GM19452 (cell line): ENCODE data around the gene SPAG8.

Experiments used
- ATAC-seq: cut with Tn5 transposase; IDR thresholded peaks from one replicate; pipeline ENCODE4 v1.9.1; 2021; ENCODE audit not compliant: unreplicated experiment

The SPAG8 gene

DNA sequence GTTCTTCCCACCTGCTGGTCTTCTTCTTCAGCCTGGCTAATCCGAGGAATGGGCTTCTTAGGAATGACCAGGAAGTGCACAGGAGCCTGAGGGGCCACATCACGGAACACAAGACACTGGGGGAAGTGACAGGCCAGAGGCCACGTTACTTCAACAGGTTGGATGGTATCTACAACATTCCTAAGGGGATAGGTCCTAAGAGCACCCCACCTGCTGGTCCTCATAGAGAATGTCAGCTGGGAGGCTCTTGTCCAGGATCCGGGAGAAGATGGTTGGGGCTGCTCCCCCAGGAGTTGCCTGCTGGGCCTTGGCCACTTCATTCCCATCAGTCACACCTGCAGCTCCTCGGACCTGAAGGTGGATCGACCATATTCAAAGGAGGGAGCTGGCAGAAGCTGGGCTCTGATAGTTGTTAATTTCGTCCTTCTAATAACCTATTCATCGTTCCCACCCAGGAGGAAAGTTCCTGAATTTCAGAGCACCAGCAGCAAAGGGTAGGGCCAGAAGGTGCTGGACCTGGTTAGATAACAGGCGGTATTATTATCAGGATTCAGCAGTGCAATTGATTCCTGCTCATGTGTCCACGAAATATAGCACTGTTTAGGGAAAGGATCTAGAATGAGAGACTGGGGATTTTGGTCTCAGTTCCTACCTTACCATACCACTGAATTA, 1.5 kb upstream of the SPAG8 start:
- no peak for ATAC-seq

DNA sequence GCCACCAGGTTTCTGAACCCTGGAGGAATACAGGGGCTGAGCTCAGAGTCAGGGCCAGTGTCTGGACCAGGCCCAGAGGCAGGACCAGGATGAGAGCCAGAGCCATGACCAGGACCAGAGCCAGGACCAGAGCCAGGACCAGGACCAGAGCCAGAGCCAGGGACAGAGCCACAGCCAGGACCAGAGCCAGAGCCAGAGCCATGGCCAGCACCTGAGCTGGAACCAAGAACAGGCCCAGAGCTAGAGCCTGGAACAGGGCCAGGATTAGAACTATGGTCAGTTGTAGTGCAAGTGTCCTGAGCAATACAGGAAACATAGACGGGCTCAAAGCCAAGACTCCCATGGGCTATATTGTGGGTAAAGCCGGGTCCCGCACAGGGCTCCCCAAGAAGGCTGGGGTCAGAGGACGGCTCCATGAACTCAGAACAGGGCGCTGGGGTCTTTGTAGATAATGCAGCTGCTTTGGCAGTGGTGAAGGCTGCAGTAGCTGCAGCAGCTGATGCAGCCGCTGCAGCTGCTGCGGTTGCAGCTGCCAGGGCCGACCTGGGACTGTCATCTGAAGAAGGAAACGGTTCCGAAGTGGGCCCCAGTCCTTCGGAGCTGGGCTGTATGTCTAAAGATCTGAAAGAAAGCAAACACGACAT, 559 bp downstream of the SPAG8 start:
- no peak for ATAC-seq

DNA sequence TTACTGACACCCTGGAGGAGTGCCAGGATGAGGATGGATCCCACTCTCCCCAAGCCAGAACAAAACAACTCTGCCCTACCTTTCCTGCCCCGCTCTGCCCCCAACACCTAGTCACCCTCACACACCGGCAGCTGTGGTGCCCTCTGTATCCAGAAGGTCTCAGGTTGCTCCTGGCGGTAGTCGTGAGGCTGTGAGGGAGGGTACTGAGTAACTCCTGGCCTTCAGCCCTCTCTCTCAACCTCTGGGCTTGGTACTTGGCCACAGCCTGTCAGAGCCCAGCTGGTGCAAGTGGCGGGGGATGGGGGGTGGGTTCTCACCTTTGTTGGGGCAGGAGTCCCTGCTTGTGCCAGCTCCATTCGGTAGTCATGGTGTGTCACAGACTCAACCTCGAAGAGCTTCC, 1.9 kb downstream of the SPAG8 start:
- ATAC-seq = no peak

DNA sequence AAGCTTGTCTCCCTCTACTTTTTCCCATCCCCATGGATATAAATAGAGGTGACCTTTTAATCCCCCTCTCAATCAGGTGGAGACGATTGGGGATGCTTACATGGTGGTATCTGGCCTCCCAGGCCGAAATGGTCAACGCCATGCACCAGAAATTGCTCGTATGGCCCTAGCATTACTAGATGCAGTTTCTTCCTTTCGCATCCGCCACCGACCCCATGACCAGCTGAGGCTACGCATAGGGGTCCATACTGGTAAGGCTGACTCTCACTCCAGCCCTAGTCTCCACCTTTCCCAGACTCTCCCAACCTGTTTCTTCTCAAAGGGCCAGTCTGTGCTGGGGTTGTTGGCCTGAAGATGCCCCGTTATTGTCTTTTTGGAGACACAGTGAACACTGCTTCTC, 3.6 kb downstream of the SPAG8 start:
- ATAC-seq = no peak

DNA sequence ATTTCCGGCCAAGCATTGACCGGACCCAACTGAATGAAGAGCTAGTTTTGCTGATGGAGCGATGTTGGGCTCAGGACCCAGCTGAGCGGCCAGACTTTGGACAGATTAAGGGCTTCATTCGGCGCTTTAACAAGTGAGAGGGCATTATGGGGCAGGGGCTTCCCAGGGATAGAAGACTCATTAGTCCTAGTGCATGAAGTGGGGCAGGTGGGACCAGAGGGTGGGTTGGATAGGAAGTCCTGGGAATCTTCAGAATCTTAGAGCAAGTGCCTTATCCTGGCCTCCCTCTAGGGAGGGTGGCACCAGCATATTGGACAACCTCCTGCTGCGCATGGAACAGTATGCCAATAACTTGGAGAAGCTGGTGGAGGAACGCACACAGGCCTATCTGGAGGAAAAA, 6.0 kb downstream of the SPAG8 start:
- ATAC-seq = no peak

DNA sequence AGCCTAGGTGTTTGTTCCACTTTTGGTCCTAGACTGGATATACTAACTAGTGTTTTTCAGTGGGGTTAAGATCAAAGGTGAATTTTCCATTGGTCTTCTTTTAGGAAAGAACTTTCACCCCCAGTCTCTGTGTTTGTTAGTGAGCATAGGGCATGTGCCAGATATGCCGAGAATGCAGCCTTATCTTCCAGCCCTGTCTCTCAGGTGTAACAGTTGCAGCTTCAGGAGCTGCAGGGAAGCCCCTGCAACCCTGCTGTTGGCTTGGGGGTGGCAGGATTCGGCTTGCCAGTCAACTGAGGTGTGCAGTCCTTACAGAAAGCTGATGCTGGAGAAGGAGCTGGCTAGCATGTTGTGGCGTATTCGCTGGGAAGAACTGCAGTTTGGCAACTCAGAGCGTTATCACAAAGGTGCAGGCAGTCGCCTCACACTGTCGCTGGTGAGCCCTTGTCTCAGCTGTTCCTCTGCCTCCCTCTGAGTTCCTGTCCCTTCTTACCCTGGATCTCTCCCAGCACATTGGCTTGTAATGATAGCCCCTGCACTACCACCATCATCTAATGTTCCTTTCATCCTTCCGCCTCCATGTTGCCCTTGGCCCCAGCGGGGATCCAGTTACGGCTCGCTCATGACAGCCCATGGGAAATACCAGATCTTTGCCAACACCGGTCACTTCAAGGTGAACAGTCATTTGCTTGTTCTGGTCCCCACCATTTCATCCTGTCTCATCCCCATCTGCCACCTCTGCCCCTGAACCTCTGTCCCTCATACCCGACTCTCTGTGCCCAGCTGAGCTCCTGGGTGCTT, 10.5 kb downstream of the SPAG8 start:
- no peak for ATAC-seq

- ATAC-seq = no peak
These were observed 11.5 kb downstream of the SPAG8 start for GRCh38 chr9:35800530-35800929.

GRCh38 chr9:35798658-35799374, 13.2 kb downstream of the SPAG8 start:
- no peak for ATAC-seq

DNA sequence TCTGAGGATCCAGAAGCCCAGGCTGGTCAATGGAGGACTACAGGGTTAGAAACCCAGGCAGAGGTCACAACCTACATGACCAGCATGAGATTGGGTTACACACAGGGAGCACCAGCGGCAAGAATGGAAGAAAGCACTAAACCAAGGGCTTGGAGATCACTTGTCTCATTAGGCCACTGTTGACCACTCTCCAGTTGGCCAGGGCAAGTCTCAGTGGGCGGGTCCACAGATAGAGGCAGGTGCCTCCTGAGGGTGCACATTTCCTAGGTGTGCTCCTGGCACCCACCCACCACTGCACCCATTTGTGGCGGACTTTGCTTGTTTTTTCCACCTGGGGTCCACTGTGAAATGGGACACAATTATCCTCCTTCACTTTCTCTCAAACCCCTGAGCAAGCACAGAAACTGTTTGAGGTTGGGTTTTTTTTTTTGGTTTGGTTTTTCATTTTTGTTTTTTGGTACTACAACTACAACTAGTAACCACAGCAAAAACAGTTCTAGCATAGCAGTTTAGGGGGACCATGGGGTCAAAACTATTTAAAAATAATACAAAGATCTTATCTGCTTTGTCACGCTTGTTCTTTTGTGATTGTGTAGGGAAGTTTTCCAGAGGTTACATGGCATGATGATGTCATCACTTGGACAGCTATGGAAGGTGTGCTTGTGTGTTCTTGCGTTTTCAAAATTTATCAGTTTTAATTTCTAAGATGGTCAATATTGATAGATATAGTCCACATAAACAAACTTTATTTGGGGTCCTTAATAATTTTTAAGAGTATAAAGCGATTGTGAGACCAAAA, 14.6 kb downstream of the SPAG8 start:
- no peak for ATAC-seq

- no peak for ATAC-seq
These were observed 16.4 kb downstream of the SPAG8 start for GRCh38 chr9:35795695-35796094.

DNA sequence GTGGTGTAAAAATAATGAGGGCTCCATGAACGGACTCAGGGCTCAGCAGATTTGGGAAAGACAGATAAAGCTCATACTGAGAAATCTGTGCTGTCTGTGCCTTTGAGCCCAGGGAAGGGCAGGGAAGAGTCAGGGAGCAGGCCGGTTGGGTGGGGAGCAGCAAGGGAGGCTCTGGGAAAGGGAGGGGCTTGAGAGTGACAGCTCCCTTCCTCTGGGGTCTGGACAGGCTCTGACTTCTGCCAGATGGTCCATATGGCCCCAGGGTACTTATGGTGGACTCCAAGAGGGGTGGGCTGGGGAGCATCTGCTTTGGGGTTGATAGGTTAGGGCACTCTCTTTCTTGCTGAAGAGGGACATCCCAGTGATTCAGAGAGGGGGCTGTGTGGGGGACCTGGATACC, 18.6 kb downstream of the SPAG8 start:
- ATAC-seq = no peak

GRCh38 chr9:35792826-35793225, 19.2 kb downstream of the SPAG8 start:
- ATAC-seq = no peak

DNA sequence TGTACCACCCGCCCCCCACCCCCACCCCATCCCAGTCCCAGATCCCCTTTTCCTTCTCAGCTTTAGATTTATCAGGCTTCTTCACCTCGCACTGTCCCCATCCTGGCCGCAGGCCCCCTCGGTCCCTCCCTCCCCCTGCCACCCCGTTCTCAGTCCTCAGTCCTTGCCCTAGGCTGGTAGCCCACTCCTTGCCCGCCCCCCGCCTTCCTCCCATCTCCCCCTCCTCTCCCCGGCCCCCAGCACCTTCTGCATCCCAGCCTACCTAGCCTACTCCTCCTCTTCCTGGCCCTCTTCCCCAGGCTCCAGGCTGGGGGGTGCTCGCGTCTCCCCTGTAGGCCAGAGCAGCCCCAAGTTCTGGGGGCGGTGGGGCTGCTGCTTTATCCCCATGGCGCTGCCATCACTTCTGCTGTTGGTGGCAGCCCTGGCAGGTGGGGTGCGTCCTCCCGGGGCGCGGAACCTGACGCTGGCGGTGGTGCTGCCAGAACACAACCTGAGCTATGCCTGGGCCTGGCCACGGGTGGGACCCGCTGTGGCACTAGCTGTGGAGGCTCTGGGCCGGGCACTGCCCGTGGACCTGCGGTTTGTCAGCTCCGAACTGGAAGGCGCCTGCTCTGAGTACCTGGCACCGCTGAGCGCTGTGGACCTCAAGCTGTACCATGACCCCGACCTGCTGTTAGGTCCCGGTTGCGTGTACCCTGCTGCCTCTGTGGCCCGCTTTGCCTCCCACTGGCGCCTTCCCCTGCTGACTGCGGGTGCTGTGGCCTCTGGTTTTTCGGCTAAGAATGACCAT, 19.8 kb downstream of the SPAG8 start:
- ATAC-seq = no peak

GRCh38 chr9:35791297-35791921, 20.7 kb downstream of the SPAG8 start, which contains the start of gene NPR2:
Gene NPR2 (plus strand): TSS chr9:35791591. CDS start chr9:35792409, 818 bp downstream.
- no peak for ATAC-seq

GRCh38 chr9:35790385-35791296, 21.4 kb downstream of the SPAG8 start:
- ATAC-seq = no peak

- ATAC-seq = no peak
These were observed 22.1 kb downstream of the SPAG8 start for GRCh38 chr9:35790025-35790384.

DNA sequence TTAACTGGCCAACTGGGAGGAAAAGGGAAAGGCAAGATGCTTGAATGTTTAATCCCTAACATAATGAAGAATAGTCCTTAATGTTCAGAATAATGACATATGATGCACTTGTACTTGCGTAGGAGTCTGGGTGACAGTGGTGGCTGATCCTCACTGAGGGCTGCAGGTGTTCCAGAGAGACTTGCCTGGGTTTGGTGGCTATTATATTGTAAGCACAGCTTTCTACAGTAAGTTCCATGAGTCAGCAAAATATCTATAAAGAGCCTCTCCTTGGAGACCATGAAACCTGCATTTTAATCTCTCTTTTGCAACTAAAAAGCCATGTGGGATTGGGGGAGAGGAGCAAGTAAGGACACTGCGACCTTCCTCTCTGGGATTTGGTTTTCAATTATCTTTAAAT, 22.5 kb downstream of the SPAG8 start:
- no peak for ATAC-seq

GRCh38 chr9:35783418-35783817, 28.6 kb downstream of the SPAG8 start:
- ATAC-seq = no peak
